ENCODE data around the gene TEX12. TPM values are rescaled to one million over a fixed set of nuclear protein-coding genes. Genes with fewer than 3 reads are reported as not detected.
A peak's percentile ranks its signal among the peaks of the same experiment; 100 is the strongest.

The TEX12 gene
- total and polyA plus RNA-seq, 4 donors: 0.57 to 0.97 TPM; not detected in 2

- no peak for ATAC-seq (ENCODE audit: low FRiP score)
These were observed 4.2 kb upstream of the TEX12 start for GRCh38 chr11:112162761-112163546.

GRCh38 chr11:112163875-112164685 is 3.1 kb upstream of the TEX12 start, which contains the start of gene IL18:
Gene IL18 (minus strand): TSS chr11:112164094. CDS start chr11:112155053, 9,041 bp downstream.
- 59 to 63% methylated on average over 12 of the region's 12 CpGs for WGBS, 2 donors
- DNase-seq (peak in 1 of 2 donors; percentile 75), ATAC-seq (ENCODE audit: low FRiP score) (peak; percentile 59)
- no peaks in the 10 kb centered on the region for H3K4me1 ChIP-seq (ENCODE audit: control insufficient read depth in 1 of 2, insufficient read depth in 2 of 2, low read length in 2 of 2)
- no peaks in the 10 kb centered on the region for H3K9me3 ChIP-seq (ENCODE audit: control insufficient read depth, low read length)
- no peaks in the 10 kb centered on the region for H3K27me3 ChIP-seq (ENCODE audit: control insufficient read depth in 1 of 2, insufficient read depth in 2 of 2, low read length in 1 of 2)
- no peaks in the 10 kb centered on the region for H3K36me3 ChIP-seq (ENCODE audit: control insufficient read depth in 1 of 2, insufficient read depth in 2 of 2, low read length in 1 of 2)
- H3K27ac ChIP-seq (ENCODE audit: low read depth in 1 of 2, low read length in 2 of 2): no peak within 1 kb of the TSS
- H3K4me3 ChIP-seq (ENCODE audit: low read length in 2 of 2): no peak within 1 kb of the TSS
- intact Hi-C loops (cut with DNase I): no loop called here

More at GRCh38 chr11:112162761-112163546, 4.2 kb upstream of the TEX12 start:
- Histone ChIP-seq H3K36me3 (ENCODE audit: control insufficient read depth in 1 of 2, insufficient read depth in 2 of 2, low read length in 1 of 2) (no peaks in the 10 kb centered on the region), H3K9me3 (ENCODE audit: control insufficient read depth, low read length) (no peaks in the 10 kb centered on the region), H3K4me1 (ENCODE audit: control insufficient read depth in 1 of 2, insufficient read depth in 2 of 2, low read length in 2 of 2) (no peaks in the 10 kb centered on the region), H3K27me3 (ENCODE audit: control insufficient read depth in 1 of 2, insufficient read depth in 2 of 2, low read length in 1 of 2) (no peaks in the 10 kb centered on the region), H3K27ac (ENCODE audit: low read depth in 1 of 2, low read length in 2 of 2) (no peak overlapping the region), H3K4me3 (ENCODE audit: low read length in 2 of 2) (no peak overlapping the region)
- no peak for DNase-seq
- WGBS, 2 donors: 80 to 81% methylated on average over 6 of the region's 6 CpGs
- intact Hi-C loops (cut with DNase I): no loop called here

- Histone ChIP-seq H3K27me3 (ENCODE audit: control insufficient read depth in 1 of 2, insufficient read depth in 2 of 2, low read length in 1 of 2) (no peaks in the 10 kb centered on the region), H3K4me1 (ENCODE audit: control insufficient read depth in 1 of 2, insufficient read depth in 2 of 2, low read length in 2 of 2) (no peaks in the 10 kb centered on the region), H3K36me3 (ENCODE audit: control insufficient read depth in 1 of 2, insufficient read depth in 2 of 2, low read length in 1 of 2) (no peaks in the 10 kb centered on the region), H3K4me3 (ENCODE audit: low read length in 2 of 2) (no peak overlapping the region), H3K9me3 (ENCODE audit: control insufficient read depth, low read length) (no peaks in the 10 kb centered on the region), H3K27ac (ENCODE audit: low read depth in 1 of 2, low read length in 2 of 2) (no peak overlapping the region)
- no peak for ATAC-seq (ENCODE audit: low FRiP score)
- intact Hi-C loops (cut with DNase I): no loop called here
- no peak for DNase-seq
- 63 to 66% methylated on average over 3 of the region's 3 CpGs for WGBS, 2 donors
These were observed 2.1 kb upstream of the TEX12 start for GRCh38 chr11:112165049-112165448.

- no peaks in the 10 kb centered on the region for H3K27me3 ChIP-seq (ENCODE audit: control insufficient read depth in 1 of 2, insufficient read depth in 2 of 2, low read length in 1 of 2)
- intact Hi-C loops (cut with DNase I): no loop called here
- no peak for DNase-seq
- H3K36me3 ChIP-seq (ENCODE audit: control insufficient read depth in 1 of 2, insufficient read depth in 2 of 2, low read length in 1 of 2): no peaks in the 10 kb centered on the region
- H3K4me1 ChIP-seq (ENCODE audit: control insufficient read depth in 1 of 2, insufficient read depth in 2 of 2, low read length in 2 of 2): no peaks in the 10 kb centered on the region
- WGBS, 2 donors: 68 to 79% methylated on average over 8 of the region's 8 CpGs
- no peak overlapping the region for H3K4me3 ChIP-seq (ENCODE audit: low read length in 2 of 2)
- peak; percentile 56 for ATAC-seq (ENCODE audit: low FRiP score)
- H3K27ac ChIP-seq (ENCODE audit: low read depth in 1 of 2, low read length in 2 of 2): no peak overlapping the region
- H3K9me3 ChIP-seq (ENCODE audit: control insufficient read depth, low read length): no peaks in the 10 kb centered on the region
These were observed 610 bp upstream of the TEX12 start for GRCh38 chr11:112166562-112166961.

GRCh38 chr11:112172362-112172994 is 5.3 kb downstream of the TEX12 start:
- no peak overlapping the region for H3K27ac ChIP-seq (ENCODE audit: low read depth in 1 of 2, low read length in 2 of 2)
- no peaks in the 10 kb centered on the region for H3K27me3 ChIP-seq (ENCODE audit: control insufficient read depth in 1 of 2, insufficient read depth in 2 of 2, low read length in 1 of 2)
- no peak for ATAC-seq (ENCODE audit: low FRiP score)
- DNase-seq: no peak
- intact Hi-C loops (cut with DNase I): no loop called here
- H3K9me3 ChIP-seq (ENCODE audit: control insufficient read depth, low read length): no peaks in the 10 kb centered on the region
- 39 to 45% methylated on average over 2 of the region's 2 CpGs for WGBS, 2 donors
- H3K36me3 ChIP-seq (ENCODE audit: control insufficient read depth in 1 of 2, insufficient read depth in 2 of 2, low read length in 1 of 2): no peaks in the 10 kb centered on the region
- no peaks in the 10 kb centered on the region for H3K4me1 ChIP-seq (ENCODE audit: control insufficient read depth in 1 of 2, insufficient read depth in 2 of 2, low read length in 2 of 2)
- H3K4me3 ChIP-seq (ENCODE audit: low read length in 2 of 2): no peak overlapping the region

- ATAC-seq (ENCODE audit: low FRiP score) (no peak), DNase-seq (no peak)
- no peak overlapping the region for H3K27ac ChIP-seq (ENCODE audit: low read depth in 1 of 2, low read length in 2 of 2)
- H3K4me1 ChIP-seq (ENCODE audit: control insufficient read depth in 1 of 2, insufficient read depth in 2 of 2, low read length in 2 of 2): no peaks in the 10 kb centered on the region
- no peaks in the 10 kb centered on the region for H3K27me3 ChIP-seq (ENCODE audit: control insufficient read depth in 1 of 2, insufficient read depth in 2 of 2, low read length in 1 of 2)
- H3K9me3 ChIP-seq (ENCODE audit: control insufficient read depth, low read length): no peaks in the 10 kb centered on the region
- no peaks in the 10 kb centered on the region for H3K36me3 ChIP-seq (ENCODE audit: control insufficient read depth in 1 of 2, insufficient read depth in 2 of 2, low read length in 1 of 2)
- intact Hi-C loops (cut with DNase I): no loop called here
- WGBS, 2 donors: 52 to 56% methylated on average over 3 of the region's 3 CpGs
- no peak overlapping the region for H3K4me3 ChIP-seq (ENCODE audit: low read length in 2 of 2)
These were observed 6.0 kb downstream of the TEX12 start for GRCh38 chr11:112173152-112173551.

- intact Hi-C loops (cut with DNase I): loop anchor here (2.0 to 5.0 kb wide), 2 partner anchors 62 to 63 kb away; no protein-coding TSS in a partner anchor
- ATAC-seq (ENCODE audit: low FRiP score): peak; percentile 97
- DNase-seq: peak; percentile 90 to 91
- no peaks in the 10 kb centered on the region for H3K9me3 ChIP-seq (ENCODE audit: control insufficient read depth, low read length)
- no peak within 1 kb of the TSS for H3K27ac ChIP-seq (ENCODE audit: low read depth in 1 of 2, low read length in 2 of 2)
- WGBS, 2 donors: 1 to 3% methylated on average over 11 of the region's 11 CpGs
- peak within 1 kb of the TSS; percentile 31 to 57 for H3K4me3 ChIP-seq (ENCODE audit: low read length in 2 of 2)
- no peaks in the 10 kb centered on the region for H3K27me3 ChIP-seq (ENCODE audit: control insufficient read depth in 1 of 2, insufficient read depth in 2 of 2, low read length in 1 of 2)
- peaks cover 0 to 2% of the 10 kb centered on the region in 2 donors for H3K36me3 ChIP-seq (ENCODE audit: control insufficient read depth in 1 of 2, insufficient read depth in 2 of 2, low read length in 1 of 2)
- H3K4me1 ChIP-seq (ENCODE audit: control insufficient read depth in 1 of 2, insufficient read depth in 2 of 2, low read length in 2 of 2): no peaks in the 10 kb centered on the region
These were observed 7.8 kb downstream of the TEX12 start, which contains the start of gene BCO2 for GRCh38 chr11:112174789-112175598. Gene BCO2 (plus strand): TSS chr11:112175512. CDS start chr11:112175602, 90 bp downstream.

- H3K9me3 ChIP-seq (ENCODE audit: control insufficient read depth, low read length): no peaks in the 10 kb centered on the region
- no peaks in the 10 kb centered on the region for H3K4me1 ChIP-seq (ENCODE audit: control insufficient read depth in 1 of 2, insufficient read depth in 2 of 2, low read length in 2 of 2)
- ATAC-seq (ENCODE audit: low FRiP score) (no peak), DNase-seq (no peak)
- 21 to 22% methylated on average over 4 of the region's 4 CpGs for WGBS, 2 donors
- no peak overlapping the region for H3K27ac ChIP-seq (ENCODE audit: low read depth in 1 of 2, low read length in 2 of 2)
- H3K4me3 ChIP-seq (ENCODE audit: low read length in 2 of 2): peak overlapping the region in 1 of 2 donors; percentile 31
- no peaks in the 10 kb centered on the region for H3K27me3 ChIP-seq (ENCODE audit: control insufficient read depth in 1 of 2, insufficient read depth in 2 of 2, low read length in 1 of 2)
- intact Hi-C loops (cut with DNase I): loop anchor here (2.0 to 5.0 kb wide), 2 partner anchors 63 kb away; no protein-coding TSS in a partner anchor
- peaks cover 0 to 2% of the 10 kb centered on the region in 2 donors for H3K36me3 ChIP-seq (ENCODE audit: control insufficient read depth in 1 of 2, insufficient read depth in 2 of 2, low read length in 1 of 2)
These were observed 8.4 kb downstream of the TEX12 start for GRCh38 chr11:112175599-112175952.

Data from aorta (tissue), 5 donors.